KOPT-K1 (cell line): ENCODE measurements around the gene CEL.
"Not testable (repeated sequence)": the region's sequence is repeated elsewhere in the genome, so short reads cannot be mapped to it uniquely, and the experiment has no call there.

Experiments
- H3K27ac ChIP-seq: fragments of 200-600 bp; sonication (generic); 2 replicates; pipeline ENCODE4 v1.5.1; 2016; ENCODE audit warnings: antibody characterized with exemption, mild to moderate bottlenecking, low read depth, low read length; ENCODE audit not compliant: poor library complexity, severe bottlenecking
- H3K36me3 ChIP-seq: fragments of 200-600 bp; sonication (generic); 2 replicates; pipeline ENCODE4 v1.5.1; 2017; ENCODE audit warnings: antibody characterized with exemption, mild to moderate bottlenecking, low read length, moderate library complexity; ENCODE audit not compliant: insufficient read depth
- H3K9me3 ChIP-seq: fragments of 200-600 bp; sonication (generic); 2 replicates; pipeline ENCODE4 v1.5.1; 2017; ENCODE audit warnings: antibody characterized with exemption, low read length, mild to moderate bottlenecking; ENCODE audit not compliant: insufficient read depth, poor library complexity, severe bottlenecking

Gene CEL

DNA sequence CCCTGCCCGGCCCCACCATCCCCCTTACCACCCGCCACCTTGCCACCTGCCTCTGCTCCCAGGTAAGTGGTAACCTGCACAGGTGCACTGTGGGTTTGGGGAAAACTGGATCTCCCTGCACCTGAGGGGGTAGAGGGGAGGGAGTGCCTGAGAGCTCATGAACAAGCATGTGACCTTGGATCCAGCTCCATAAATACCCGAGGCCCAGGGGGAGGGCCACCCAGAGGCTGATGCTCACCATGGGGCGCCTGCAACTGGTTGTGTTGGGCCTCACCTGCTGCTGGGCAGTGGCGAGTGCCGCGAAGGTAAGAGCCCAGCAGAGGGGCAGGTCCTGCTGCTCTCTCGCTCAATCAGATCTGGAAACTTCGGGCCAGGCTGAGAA is at the start of gene CEL:
CEL (plus strand) TSS at position 218 of the 382 bp plus-strand sequence; CDS start at position 240, 22 bp downstream.
- Histone ChIP-seq H3K27ac (peak within 1 kb of the TSS; percentile 60), H3K36me3 (peaks cover 28% of the 10 kb centered on the region)
- H3K9me3 ChIP-seq, result not testable (repeated sequence)

DNA sequence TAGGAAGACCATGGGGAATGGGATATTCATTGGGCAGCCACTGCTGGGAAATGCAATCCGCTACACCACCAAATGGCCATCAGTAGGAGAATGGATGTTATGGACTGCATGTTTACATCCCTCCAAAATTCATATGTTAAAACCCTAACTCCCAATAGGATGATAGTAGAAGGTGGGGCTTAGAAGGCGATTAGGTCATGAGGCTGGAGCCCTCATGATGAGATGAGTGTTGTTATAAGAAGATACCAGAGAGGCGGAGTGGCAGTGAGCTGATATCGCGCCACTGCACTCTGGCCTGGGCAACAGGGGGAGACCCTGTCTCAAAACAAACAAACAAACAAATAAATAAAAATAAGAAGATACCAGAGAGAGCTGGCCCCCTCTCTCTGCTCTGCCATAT is 47.1 kb upstream of the CEL start:
- no peaks in the 10 kb centered on the region for H3K36me3 ChIP-seq
- H3K27ac ChIP-seq, result no peak overlapping the region
- H3K9me3 ChIP-seq, result no peaks in the 10 kb centered on the region

DNA sequence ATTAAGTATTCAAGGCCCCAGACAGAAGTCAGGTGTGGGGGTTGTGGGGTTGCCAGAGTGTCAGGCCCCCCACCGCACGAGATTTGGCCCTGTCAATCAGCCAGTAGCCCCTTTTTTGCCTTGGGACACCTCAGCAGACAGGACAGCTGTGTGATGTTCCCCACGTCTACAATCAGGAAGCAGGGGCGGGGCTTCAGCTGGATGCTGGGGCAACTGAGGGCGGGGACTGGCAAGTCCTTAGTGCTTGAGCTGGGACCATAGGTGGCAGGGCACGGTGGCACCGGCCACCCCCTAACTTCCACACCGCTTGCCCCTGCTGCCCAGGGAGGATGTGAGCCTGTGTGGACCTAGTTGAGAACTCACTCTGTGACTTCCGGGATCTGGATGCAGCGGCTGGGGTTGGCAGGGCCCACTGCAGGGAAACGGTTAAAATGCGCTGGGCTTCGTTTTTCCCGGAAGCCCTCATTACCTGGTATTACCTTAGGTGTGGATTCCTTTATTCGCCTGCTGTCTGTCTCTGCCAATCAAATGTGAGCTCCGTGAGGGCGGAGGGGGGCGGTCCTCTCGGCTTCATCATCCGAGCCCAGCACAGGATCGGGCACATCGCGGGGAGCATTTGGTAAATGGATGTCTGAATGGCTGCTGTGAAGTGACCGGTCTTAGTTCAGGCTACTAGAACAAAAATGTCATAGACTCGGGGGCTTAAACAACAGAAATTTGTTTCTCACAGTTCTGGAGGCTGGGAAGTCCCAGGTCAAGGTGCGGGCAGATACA is 38.5 kb upstream of the CEL start:
- Histone ChIP-seq H3K27ac (no peak overlapping the region), H3K36me3 (no peaks in the 10 kb centered on the region), H3K9me3 (no peaks in the 10 kb centered on the region)

DNA sequence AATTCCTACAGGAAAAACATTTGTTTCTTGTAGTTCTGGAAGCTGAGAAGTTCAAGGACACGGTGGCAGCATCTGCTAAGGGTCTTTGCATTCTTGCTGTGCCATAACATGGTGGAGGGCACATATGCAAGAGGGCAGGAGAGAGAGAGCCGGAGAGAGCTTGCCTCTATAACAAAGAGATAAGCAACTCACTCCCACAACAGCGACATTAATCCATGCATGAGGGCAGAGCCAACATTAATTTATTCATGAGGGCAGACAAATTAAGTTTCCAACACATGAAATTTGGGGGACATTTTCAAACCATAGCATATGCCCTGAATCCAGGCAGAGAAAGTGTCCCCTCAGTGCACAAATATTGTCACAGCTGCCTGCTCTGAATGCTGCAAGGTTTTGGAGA is 35.4 kb upstream of the CEL start:
- Histone ChIP-seq H3K9me3 (no peaks in the 10 kb centered on the region), H3K27ac (no peak overlapping the region), H3K36me3 (no peaks in the 10 kb centered on the region)

DNA sequence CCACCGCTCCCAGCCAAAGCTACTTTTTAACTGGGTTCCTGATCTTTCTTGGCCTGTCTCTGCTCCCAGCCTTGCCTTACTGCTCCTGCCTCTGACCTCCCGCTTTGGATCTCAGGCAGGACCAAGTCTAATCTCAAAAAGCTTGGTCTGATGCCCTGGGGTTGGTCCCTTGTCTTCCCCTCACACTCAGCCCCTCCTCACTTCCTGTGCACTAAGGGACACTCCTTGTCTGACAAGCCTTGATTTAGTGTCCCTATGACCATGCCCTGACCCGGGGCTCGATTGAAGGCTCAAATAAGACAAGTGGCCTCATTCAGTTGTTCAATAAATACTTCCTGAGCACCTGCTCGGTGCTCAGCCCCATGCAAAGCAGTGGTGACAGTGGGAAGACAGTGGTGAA is 34.6 kb upstream of the CEL start:
- H3K9me3 ChIP-seq, result no peaks in the 10 kb centered on the region
- no peak overlapping the region for H3K27ac ChIP-seq
- no peaks in the 10 kb centered on the region for H3K36me3 ChIP-seq

DNA sequence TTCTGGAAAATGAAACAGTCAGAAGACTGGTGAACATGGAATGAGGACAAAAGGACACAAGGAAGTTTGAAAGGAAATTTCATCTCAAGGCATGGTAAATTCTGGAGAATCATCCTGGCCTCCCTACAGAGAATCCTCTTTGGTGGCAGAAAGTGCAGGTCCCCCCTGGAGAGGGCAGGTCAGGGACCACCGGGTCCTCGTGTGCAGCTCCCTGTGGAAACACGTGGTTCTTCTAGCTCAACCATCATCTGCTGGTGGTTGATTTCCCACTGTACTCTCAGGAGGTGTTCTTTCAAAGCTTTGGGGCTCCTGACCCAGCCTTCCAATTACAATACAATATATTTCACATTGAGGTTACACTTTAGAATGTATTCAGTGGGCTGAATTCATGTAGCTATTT is 33.6 kb upstream of the CEL start:
- Histone ChIP-seq H3K27ac (no peak overlapping the region), H3K9me3 (no peaks in the 10 kb centered on the region), H3K36me3 (peaks cover 10% of the 10 kb centered on the region)

DNA sequence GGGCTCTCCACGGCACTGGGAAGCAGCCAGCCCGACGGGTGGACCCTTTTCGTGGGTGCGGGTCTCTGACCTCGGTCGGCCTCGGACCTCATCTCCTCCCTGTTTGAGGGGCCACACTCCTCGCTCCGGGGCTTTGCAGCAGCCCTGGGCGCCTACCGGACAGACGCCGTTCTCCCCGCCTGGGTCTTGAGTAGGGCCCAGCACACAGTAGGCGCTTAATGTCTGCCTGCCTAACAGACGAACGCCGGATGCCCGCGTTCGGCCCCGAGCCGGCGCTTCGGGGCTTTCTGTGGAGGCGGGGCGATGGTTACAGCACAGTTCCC is 31.8 kb upstream of the CEL start:
- Histone ChIP-seq H3K27ac (peak overlapping the region; percentile 95), H3K9me3 (no peaks in the 10 kb centered on the region), H3K36me3 (peaks cover 27% of the 10 kb centered on the region)

DNA sequence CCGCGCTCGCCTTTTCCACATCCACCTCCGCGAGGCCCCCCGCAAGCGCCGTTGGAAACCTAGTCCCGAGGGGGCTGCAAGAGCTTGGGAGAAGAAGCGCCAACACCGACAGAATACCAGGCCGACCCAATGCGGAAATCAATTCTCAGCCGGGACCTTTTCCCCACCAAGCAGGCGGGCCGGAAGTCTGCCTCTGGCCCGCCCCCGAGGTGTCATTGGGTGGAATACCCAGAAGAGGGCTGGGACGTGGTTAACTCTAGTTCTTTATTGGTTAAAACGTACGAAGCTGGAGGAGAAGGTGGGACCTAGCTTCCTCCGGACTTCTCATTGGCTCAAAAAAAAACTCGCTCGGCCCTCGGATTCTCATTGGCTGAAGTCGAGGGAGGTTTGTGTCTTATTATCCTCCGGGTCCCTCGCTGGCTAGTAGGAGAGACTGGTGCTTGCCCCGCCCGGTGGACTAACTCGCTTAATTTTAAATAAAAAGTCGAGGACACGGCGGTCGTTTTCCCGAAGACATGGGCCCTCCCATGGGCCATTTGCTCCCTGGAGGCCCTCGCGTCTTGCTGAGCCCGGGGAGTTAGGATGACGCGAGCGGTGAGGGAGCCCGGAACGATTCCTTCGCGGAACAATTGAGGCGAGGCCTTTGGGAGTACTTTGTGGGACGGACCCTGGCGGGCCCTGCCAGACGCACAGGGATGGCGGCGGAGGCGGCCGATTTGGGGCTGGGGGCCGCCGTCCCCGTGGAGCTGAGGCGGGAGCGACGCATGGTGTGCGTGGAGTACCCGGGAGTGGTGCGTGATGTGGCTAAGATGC is 31.3 kb upstream of the CEL start, which contains the start of gene GTF3C5:
GTF3C5 (plus strand) TSS at position 681 of the 813 bp plus-strand sequence; CDS start at position 696, 15 bp downstream.
- peaks cover 33% of the 10 kb centered on the region for H3K36me3 ChIP-seq
- peak within 1 kb of the TSS; percentile 95 for H3K27ac ChIP-seq
- no peaks in the 10 kb centered on the region for H3K9me3 ChIP-seq

DNA sequence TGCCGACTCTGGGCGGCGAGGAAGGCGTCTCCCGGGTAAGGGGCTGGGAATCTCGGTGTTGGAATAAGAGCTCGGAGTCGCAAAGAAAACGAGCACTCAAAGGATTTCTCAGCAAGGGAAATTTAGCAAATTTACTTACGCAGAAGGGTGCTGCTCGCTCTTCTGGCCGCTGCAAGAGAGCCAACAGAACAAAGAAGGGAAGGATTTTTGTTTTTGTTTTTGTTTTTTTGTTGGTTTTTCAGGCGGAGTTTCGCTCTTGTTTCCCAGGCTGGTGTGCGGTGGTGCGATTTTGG is 30.7 kb upstream of the CEL start:
- Histone ChIP-seq H3K36me3 (peaks cover 38% of the 10 kb centered on the region), H3K27ac (peak overlapping the region; percentile 95), H3K9me3 (no peaks in the 10 kb centered on the region)

DNA sequence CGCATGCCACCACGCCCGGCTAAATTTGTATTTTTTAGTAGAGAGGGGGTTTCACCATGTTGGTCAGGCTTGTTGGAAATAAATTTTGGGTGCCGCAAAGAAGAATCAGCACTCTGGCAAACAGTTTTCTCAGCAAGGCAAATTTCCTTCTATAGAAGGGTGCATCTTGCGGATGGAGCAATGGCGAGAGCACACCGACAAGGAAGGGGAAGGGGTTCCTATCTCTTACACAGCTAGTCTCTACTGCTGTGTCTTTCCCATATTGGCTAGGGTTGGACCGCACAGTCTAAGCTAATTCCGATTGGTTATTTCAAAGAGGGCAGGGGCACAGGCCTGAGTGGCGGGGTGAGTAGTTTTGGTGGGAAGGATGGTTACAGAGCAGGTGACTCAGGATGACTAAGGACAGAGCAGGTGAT is 30.3 kb upstream of the CEL start:
- Histone ChIP-seq H3K36me3 (peaks cover 43% of the 10 kb centered on the region), H3K27ac (peak overlapping the region; percentile 95), H3K9me3 (no peaks in the 10 kb centered on the region)

DNA sequence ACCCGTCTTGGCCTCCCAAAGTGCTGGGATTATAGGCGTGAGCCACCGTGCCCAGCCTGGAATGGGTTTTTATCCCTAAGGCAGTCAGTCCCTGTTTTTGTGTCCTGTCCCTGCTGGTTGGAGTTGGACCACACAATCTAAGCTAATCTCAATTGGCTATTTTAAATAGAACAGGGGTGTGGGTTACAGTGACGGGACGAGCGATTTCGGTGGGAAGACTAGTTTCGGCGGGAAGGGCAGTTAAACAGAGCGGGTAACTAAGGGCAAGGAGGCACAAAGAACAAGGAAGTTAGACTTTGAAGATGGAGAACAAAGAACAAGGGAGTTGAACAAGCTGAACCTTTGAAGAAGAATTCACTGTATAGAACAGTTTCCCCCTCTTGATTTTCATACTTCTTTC is 29.6 kb upstream of the CEL start:
- H3K9me3 ChIP-seq, result no peaks in the 10 kb centered on the region
- peaks cover 49% of the 10 kb centered on the region for H3K36me3 ChIP-seq
- peak overlapping the region; percentile 95 for H3K27ac ChIP-seq

DNA sequence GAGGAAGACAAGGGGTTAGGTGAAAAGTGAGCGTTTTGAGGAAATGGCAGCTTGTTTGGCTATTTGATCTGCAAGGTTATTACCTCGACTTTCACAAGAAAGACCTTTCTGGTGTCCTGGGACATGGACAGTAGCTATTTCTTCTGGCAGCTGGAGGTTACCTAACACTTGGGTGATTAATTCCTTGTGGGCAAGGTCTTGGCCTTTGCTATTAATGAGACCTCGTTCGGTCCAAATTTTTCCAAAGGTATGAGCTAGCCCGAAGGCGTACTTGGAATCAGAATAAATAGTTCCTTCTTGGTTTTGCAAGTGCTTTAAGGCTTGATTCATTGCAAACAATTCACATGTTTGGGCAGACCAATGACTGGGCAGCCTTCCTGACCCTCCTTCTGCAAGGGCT is 26.1 kb upstream of the CEL start:
- Histone ChIP-seq H3K36me3 (peaks cover 81% of the 10 kb centered on the region), H3K9me3 (no peaks in the 10 kb centered on the region), H3K27ac (no peak overlapping the region)

DNA sequence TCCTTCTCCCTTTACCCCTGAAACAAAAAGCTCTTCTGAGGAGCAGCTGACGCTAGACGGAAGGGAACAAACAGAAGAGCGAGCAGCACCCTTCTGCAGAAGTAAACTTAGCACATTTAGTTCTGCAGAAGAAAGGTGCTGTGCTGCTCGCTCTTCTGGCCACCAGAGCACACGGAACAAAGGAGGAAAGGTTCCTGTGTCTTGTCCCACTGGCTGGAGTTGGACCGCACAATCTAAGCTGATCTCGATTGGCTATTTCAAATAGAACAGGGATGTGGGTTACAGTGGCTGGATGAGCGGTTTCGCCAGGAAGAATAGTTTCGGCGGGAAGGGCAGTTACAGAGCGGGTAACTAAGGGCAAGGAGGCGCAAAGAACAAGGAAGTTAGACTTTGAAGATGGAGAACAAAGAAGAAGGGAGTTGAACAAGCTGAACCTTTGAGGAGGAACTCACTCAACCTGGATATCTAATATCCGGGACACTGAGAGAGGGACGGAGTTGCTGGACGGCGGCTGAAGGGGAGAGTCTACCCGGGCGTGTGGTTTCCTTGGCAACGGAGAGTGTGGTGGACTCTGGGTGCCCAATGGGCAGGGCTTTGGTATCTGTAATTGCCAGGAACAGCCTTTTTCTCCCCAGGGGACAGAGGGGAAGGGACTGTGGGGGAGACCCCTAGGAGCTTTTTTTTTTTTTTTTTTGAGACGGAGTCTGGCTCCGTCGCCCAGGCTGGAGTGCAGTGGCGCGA is 23.8 kb upstream of the CEL start:
- Histone ChIP-seq H3K27ac (no peak overlapping the region), H3K36me3 (peaks cover 97% of the 10 kb centered on the region), H3K9me3 (no peaks in the 10 kb centered on the region)

DNA sequence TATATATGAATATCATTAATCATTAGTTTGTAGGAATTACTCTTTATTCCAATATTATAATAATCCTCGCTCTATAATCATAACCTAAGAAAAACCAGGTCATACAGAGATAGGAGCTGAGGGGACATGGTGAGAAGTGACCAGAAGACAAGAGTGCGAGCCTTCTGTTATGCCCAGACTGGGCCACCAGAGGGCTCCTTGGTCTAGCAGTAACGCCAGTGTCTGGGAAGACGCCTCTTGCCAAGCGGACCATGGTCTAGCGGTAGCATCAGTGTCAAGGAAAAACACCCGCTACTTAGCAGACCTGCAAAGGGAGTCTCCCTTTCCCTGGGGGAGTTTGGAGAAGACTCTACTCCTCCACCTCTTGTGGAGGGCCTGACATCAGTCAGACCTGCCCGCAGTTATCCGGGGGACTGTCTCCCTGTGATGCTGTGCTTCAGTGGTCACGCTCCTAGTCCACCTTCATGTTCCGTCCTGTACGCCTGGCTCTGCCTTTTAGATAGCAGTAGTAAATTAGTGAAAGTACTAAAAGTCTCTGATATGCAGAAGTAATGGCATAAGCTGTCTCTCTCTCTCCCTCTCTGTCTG is 20.8 kb upstream of the CEL start:
- H3K36me3 ChIP-seq, result peaks cover 97% of the 10 kb centered on the region
- not testable (repeated sequence) for H3K9me3 ChIP-seq, H3K27ac ChIP-seq

DNA sequence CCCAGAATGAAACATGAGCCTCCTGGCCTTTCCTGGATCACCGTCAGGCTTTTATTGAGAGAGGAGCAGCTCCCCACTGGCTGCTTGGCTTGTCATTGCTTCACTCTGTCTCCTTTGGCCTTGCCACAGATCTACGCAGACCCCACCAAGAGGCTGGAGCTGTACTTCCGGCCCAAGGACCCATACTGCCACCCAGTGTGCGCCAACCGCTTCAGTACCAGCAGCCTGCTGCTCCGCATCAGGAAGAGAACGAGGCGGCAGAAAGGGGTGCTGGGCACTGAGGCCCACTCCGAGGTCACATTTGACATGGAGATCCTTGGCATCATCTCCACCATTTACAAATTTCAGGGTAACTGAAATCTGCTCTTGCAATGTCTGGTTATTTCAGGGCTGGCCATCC is 19.8 kb upstream of the CEL start:
- peaks cover 97% of the 10 kb centered on the region for H3K36me3 ChIP-seq
- no peaks in the 10 kb centered on the region for H3K9me3 ChIP-seq
- H3K27ac ChIP-seq, result no peak overlapping the region
